Mucosa of stomach (tissue), 1 donor: ENCODE measurements around the gene R3HDM2.
"Not testable (repeated sequence)": the region's sequence is repeated elsewhere in the genome, so short reads cannot be mapped to it uniquely, and the experiment has no call there.

Source experiments
- H3K27me3 ChIP-seq: one replicate; pipeline ENCODE4 v1.7.0; 2013; ENCODE audit warnings: mild to moderate bottlenecking, low read length; ENCODE audit not compliant: control insufficient read depth, insufficient read depth
- H3K36me3 ChIP-seq: one replicate; pipeline ENCODE4 v1.7.0; 2013; ENCODE audit warnings: low read length; ENCODE audit not compliant: control insufficient read depth, insufficient read depth
- H3K4me1 ChIP-seq: one replicate; pipeline ENCODE4 v1.7.0; 2013; ENCODE audit warnings: mild to moderate bottlenecking, low read length; ENCODE audit not compliant: control insufficient read depth, insufficient read depth
- H3K4me3 ChIP-seq: one replicate; pipeline ENCODE4 v1.7.0; 2013; ENCODE audit warnings: low read length
- H3K9ac ChIP-seq: one replicate; pipeline ENCODE4 v1.7.0; 2013; ENCODE audit warnings: mild to moderate bottlenecking, low read length, moderate library complexity
- H3K9me3 ChIP-seq: one replicate; pipeline ENCODE4 v1.7.0; 2013; ENCODE audit warnings: mild to moderate bottlenecking, low read length, moderate library complexity; ENCODE audit not compliant: control insufficient read depth
- donor health status: Pancreatic carcinoma.

The R3HDM2 gene

DNA sequence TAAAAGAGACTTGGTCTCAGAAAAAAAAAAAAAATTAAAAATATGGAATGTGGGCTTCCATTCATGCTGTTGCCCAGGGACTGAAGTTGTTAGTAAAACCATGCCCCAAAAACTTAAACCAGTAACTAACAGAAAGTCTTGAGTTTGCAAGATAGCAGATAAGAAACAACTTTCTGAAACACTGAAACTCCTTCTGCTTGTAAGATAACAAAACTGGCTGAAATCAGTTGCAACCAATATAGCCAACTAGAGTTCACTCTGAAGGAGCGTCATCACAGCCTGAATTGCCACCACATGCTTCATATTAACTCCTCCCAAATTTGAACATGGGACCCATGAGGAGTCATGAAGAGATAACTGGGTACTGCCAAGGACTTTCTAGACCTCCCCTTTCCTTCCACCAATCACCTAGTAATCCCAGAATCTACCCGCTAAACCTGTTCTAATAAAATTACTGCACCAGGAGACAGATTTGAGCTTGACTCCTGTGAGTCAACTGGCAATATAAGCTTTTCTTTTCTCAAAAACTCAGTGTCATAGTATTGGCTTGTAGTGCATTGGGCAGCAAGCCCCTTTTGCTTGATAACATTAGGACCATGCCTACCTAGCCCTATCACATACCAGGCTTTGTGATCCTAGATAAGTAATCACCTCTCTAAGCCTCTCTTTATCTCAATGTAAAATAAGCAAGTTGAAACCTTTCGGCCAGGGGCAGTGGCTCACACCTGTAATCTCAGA, 53.6 kb downstream of the R3HDM2 start:
- no peaks in the 10 kb centered on the region for H3K27me3 ChIP-seq
- H3K9me3 ChIP-seq: no peaks in the 10 kb centered on the region
- H3K4me1 ChIP-seq: no peaks in the 10 kb centered on the region
- no peak overlapping the region for H3K9ac ChIP-seq
- H3K4me3 ChIP-seq: no peak overlapping the region
- no peaks in the 10 kb centered on the region for H3K36me3 ChIP-seq

DNA sequence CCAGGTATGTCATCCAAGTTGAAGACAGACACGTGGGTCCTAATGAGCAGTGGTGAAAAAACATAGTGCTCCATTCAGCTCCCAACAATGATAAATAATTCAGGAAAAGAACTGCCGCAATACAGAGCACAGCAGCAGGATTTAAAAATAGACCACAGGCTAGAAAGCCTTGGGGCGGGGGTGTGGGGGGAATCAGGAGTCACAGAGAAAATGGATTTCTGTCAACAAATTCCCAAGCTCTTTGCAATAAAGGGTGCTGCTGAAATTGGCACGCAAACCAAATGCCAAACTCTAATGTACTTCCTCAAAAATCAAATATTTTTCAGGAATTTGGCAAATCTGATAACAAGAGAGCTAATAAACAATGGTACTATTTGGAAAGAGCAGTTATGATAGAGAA, 58.6 kb downstream of the R3HDM2 start:
- H3K27me3 ChIP-seq: no peaks in the 10 kb centered on the region
- H3K4me3 ChIP-seq: no peak overlapping the region
- no peak overlapping the region for H3K9ac ChIP-seq
- H3K4me1 ChIP-seq: no peaks in the 10 kb centered on the region
- no peaks in the 10 kb centered on the region for H3K9me3 ChIP-seq
- H3K36me3 ChIP-seq: no peaks in the 10 kb centered on the region

DNA sequence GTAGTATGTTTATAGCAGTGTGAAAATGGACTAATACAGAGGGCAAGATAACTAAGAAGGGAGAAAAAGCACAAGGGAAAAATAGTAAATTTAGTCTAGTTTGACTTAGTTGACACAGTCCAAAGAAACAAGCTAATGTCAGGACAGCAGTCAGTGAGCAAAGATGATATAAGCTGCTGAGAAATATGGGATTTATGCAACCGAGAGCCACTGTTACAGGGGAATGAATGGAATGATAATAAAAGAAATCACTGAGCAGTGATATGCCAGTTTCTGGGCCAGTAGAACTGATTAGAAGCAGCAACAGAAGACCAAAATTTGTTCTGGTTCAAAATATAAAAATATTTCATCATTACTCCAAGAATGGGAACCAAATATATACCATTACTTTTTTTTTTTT, 60.1 kb downstream of the R3HDM2 start:
- no peak overlapping the region for H3K4me3 ChIP-seq
- no peak overlapping the region for H3K9ac ChIP-seq
- H3K4me1 ChIP-seq: no peaks in the 10 kb centered on the region
- H3K9me3 ChIP-seq: no peaks in the 10 kb centered on the region
- H3K36me3 ChIP-seq: no peaks in the 10 kb centered on the region
- H3K27me3 ChIP-seq: no peaks in the 10 kb centered on the region

DNA sequence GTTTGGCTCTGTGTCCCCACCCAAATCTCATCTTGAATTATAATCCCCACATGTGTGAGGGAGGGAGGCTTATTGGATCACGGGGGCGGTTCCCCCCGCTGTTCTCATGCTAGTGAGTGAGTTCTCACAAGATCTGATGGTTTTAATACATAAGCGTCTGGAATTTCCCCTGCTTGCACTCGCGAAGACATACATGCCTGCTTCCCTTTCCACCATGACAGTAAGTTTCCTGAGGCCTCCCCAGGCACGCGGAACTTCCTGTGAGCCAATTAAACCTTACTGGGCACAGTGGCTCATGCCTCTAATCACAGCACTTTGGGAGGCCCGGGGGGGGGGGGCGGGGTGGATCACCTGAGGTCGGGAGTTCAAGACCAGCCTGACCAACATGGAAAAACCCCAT, 60.8 kb downstream of the R3HDM2 start:
- no peaks in the 10 kb centered on the region for H3K36me3 ChIP-seq
- no peak overlapping the region for H3K4me3 ChIP-seq
- no peak overlapping the region for H3K9ac ChIP-seq
- H3K4me1 ChIP-seq: no peaks in the 10 kb centered on the region
- no peaks in the 10 kb centered on the region for H3K27me3 ChIP-seq
- no peaks in the 10 kb centered on the region for H3K9me3 ChIP-seq

DNA sequence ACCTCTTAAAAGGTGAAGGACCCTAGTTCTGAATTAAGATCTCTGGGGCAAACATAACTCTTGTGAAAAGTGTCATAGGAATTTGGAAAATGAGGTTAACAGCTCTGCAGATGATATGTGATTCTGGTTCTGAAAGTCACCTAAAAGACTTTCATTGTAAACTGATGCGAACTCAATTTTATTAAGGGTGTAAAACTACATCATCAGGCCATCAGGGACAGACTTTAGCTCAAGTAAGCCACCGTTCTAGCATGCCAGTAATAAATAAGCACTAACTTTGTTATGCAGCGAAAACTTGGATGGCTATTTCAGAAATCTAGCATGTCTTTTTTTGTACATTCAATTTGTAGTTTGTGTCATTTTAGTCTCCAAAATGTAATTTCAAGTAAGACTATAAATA, 61.6 kb downstream of the R3HDM2 start:
- Histone ChIP-seq H3K4me3 (no peak overlapping the region), H3K27me3 (no peaks in the 10 kb centered on the region), H3K4me1 (no peaks in the 10 kb centered on the region), H3K9ac (no peak overlapping the region), H3K36me3 (no peaks in the 10 kb centered on the region), H3K9me3 (no peaks in the 10 kb centered on the region)

DNA sequence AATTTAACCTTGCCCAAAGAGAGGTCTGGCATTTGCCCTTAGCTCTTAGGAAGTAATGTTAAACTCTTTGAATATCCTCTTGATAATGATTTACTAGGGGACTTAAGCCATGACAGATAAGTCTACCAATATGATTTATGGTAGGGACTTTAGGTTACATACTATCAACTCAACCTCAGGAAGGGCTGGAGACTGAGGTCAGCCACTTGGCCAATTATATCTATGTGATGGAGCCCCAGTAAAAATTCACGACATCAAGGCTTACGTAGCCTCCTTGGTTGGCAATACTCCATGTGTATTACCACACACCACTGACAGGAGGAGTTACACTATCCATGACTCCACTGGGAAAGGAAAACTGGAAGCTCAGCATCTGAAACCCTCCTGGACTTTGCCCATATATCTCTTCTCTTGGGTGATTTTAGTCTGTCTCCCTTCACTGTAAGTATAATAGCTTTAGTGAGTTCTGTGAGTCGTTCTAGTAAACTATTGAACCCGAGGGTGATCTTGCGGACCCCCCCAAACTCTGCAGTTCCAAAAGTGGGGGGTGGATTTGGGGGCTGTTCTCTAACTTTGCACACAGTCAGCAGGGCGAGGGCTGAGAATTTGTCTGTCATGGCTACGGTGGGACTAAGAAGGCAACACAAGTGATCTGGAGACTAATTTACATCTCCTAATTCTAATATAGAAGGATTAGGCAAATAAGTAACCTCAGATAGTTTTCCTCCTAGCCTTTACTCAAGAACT, 62.3 kb downstream of the R3HDM2 start:
- Histone ChIP-seq H3K36me3 (no peaks in the 10 kb centered on the region), H3K9ac (no peak overlapping the region), H3K4me1 (no peaks in the 10 kb centered on the region), H3K9me3 (no peaks in the 10 kb centered on the region), H3K4me3 (no peak overlapping the region), H3K27me3 (no peaks in the 10 kb centered on the region)

DNA sequence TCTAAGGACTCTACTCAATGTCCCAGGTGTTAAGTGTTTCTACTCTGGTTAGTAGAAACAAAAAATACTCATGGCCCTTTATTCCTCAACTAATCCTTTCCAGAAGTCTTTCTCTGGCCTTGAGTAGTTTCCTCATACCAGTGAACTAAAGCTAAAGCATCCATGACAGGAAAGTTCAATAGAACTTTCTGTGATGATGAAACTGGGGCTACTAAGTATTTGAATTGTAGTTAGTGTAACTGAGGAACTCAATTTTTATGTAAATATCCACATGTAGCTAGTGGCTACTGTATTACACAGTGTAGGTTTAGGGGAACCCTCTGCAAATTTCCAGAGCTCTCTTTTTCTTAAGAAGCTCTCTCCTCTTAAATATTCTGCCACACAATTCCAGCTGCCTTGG, 63.7 kb downstream of the R3HDM2 start:
- Histone ChIP-seq H3K9ac (no peak overlapping the region), H3K4me3 (no peak overlapping the region), H3K9me3 (no peaks in the 10 kb centered on the region), H3K27me3 (no peaks in the 10 kb centered on the region), H3K36me3 (no peaks in the 10 kb centered on the region), H3K4me1 (no peaks in the 10 kb centered on the region)

DNA sequence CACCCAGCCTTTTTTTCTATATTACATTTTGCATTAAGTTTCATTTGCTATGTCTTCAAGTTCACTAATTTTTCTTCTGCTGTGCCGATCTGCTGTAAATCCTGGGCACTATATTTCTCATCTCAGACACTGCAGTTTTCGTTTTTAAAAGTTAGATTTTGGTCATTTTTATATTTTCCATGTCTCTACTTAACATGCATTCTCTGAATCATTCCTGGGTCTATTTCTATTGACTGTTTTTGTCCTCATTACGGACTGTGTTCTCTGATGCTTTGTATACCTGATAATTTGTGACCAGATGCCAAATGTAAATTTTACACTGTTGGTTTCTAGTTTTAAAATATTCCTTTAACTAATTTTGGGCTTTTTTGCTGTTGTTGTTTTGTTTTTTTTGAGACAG, 64.5 kb downstream of the R3HDM2 start:
- Histone ChIP-seq H3K9ac (no peak overlapping the region), H3K9me3 (no peaks in the 10 kb centered on the region), H3K4me3 (no peak overlapping the region), H3K36me3 (no peaks in the 10 kb centered on the region), H3K4me1 (no peaks in the 10 kb centered on the region), H3K27me3 (no peaks in the 10 kb centered on the region)

DNA sequence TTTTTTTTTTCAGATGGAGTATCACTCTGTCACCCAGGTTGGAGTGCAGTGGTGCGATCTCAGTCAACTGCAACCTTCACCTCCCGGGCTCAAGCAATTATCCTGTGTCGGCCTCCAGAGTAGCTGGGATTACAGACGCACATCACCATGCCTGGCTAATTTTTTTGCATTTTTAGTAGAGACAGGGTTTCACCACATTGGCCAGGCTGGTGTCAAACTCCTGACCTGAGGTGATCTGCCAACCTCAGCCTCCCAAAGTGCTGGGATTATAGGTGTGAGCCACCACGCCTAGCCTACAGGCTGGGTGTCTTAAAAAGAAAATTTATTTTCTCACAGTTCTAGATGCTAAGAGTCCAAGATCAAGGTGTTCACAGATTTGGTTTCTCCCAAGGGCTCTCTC, 66.7 kb downstream of the R3HDM2 start:
- not testable (repeated sequence) for H3K4me1 ChIP-seq, H3K9me3 ChIP-seq, H3K36me3 ChIP-seq, H3K4me3 ChIP-seq, H3K9ac ChIP-seq, H3K27me3 ChIP-seq

DNA sequence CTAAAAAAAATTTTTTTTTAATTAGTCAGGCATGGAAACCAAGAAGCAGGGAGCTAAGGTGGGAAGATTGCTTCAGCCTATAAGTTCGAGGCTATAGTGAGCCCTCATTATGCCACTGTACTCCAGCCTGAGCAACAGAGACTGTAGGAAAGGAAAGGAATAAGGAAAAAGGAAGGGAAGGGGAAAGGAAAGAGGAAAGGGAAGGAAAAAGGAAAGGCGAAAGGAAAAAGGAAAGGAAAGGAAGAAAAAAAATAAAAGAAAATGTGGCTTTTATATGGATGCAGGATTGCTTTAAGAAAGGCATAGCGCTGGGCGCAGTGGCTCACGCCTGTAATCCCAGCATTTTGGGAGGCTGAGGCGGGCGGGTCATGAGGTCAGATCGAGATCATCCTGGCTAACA, 70.4 kb downstream of the R3HDM2 start:
- Histone ChIP-seq H3K4me3 (no peak overlapping the region), H3K9me3 (no peaks in the 10 kb centered on the region)

DNA sequence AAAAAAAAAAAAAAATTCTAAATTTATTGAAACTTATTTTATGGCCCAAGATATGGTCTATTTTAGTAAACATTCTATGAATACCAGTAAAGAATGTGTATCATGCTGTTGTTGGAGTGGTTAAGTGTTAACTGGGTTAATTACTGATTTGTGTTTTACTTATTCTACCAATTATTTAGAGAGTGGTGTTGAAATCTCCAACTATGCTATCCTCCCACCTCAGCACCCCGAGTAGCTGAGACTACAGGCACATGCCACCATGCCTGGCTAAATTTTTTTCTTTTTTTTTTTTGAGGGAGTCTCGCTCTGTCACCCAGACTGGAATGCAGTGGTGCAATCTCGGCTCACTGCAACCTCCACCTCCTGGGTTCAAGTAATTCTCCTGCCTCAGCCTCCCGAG, 72.2 kb downstream of the R3HDM2 start:
- Histone ChIP-seq H3K9ac (no peak overlapping the region), H3K9me3 (no peaks in the 10 kb centered on the region), H3K4me1 (no peaks in the 10 kb centered on the region), H3K27me3 (no peaks in the 10 kb centered on the region), H3K36me3 (no peaks in the 10 kb centered on the region), H3K4me3 (no peak overlapping the region)

More for the DNA sequence above, 70.4 kb downstream of the R3HDM2 start:
- Histone ChIP-seq H3K4me1 (no peaks in the 10 kb centered on the region), H3K27me3 (no peaks in the 10 kb centered on the region), H3K36me3 (no peaks in the 10 kb centered on the region), H3K9ac (no peak overlapping the region)

DNA sequence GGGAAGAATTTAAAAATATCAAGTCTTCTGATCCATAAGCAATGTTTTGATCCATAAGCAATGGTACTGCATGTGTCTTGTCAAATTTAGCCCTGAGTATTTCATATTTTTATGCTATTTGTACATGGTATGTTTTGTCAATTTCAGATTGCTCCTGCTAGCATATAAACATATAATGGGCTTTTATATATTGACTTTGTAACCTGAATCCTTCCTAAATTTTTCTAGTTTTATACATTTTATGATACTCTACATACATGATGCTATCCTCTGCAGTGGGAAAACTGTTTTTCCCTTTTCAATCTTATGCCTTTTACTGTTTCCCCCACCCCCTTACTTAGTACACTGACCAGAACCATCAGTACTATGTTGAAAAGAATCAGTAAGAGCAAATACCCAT, 75.1 kb downstream of the R3HDM2 start:
- Histone ChIP-seq H3K9ac (no peak overlapping the region), H3K27me3 (no peaks in the 10 kb centered on the region), H3K9me3 (no peaks in the 10 kb centered on the region), H3K4me1 (no peaks in the 10 kb centered on the region), H3K36me3 (no peaks in the 10 kb centered on the region), H3K4me3 (no peak overlapping the region)
